Peyer's patch (tissue), 4 donors: ENCODE results near the gene GPR146.

Experiments
- POLR2A ChIP-seq, 2 donors: fragments of 450-650 bp; IDR thresholded peaks; one replicate each; pipeline ENCODE4 v1.5.1; 2017; ENCODE audit warnings: antibody characterized with exemption in 2 of 2, mild to moderate bottlenecking in 2 of 2, moderate library complexity in 2 of 2
- TF ChIP-seq, protein P1 (sequence below), 6 experiments: fragments of 450-650 bp in 4 of 6; fragments of 200-600 bp in 2 of 6; sonication (generic) in 1 of 6; IDR thresholded peaks; one replicate each; pipeline ENCODE4 v1.5.1; 2017 to 2019; ENCODE audit warnings: antibody characterized with exemption in 6 of 6, mild to moderate bottlenecking in 3 of 6, moderate library complexity in 1 of 6

DNA sequence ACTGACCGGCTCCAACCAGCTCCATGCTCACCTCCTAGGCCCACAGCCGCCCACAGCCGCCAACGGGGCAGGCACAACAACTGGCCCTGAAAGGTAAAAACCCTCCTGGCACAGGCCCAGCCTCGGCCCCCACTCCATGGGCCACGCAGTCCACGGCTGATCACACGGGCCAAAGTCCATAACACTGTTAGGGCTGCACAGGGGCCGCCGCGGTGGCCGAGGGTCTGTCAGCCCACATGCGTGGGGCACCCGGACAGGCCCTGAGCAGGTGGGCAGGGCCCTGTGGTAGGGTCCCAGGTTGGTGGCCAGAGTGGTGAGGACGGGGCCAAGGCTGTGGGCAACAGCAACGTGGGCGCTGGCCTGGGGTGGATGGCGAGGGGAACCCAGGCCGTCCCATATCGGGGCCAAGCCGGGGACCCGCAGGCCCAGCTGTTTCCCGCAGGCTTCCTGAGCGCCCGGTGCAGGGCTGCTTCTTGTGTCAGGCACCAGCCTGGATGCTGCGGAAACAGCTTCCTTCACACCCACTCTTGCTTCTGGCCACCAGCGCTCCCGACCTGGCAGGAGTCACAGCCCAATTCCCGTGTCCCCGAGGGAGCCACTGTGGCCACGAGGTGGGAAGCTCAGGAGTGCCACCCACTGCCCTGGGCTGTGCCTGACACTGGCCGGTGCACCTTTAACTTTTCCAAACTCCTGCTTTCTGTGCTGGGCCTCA is 32.2 kb upstream of the GPR146 start:
- TF ChIP-seq, protein P1, sequence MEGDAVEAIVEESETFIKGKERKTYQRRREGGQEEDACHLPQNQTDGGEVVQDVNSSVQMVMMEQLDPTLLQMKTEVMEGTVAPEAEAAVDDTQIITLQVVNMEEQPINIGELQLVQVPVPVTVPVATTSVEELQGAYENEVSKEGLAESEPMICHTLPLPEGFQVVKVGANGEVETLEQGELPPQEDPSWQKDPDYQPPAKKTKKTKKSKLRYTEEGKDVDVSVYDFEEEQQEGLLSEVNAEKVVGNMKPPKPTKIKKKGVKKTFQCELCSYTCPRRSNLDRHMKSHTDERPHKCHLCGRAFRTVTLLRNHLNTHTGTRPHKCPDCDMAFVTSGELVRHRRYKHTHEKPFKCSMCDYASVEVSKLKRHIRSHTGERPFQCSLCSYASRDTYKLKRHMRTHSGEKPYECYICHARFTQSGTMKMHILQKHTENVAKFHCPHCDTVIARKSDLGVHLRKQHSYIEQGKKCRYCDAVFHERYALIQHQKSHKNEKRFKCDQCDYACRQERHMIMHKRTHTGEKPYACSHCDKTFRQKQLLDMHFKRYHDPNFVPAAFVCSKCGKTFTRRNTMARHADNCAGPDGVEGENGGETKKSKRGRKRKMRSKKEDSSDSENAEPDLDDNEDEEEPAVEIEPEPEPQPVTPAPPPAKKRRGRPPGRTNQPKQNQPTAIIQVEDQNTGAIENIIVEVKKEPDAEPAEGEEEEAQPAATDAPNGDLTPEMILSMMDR (IDR thresholded peaks at IDR 0.05), result no peak
- TF ChIP-seq POLR2A (IDR thresholded peaks at IDR 0.05), result no peak
